NCI-H2081 (cell line): ENCODE data around the gene CA9.

Source experiments
- DNase-seq, 2 experiments: peaks; one replicate each; lab custom pipeline; 2025; lab: John Stamatoyannopoulos, UW

CA9 gene

DNA sequence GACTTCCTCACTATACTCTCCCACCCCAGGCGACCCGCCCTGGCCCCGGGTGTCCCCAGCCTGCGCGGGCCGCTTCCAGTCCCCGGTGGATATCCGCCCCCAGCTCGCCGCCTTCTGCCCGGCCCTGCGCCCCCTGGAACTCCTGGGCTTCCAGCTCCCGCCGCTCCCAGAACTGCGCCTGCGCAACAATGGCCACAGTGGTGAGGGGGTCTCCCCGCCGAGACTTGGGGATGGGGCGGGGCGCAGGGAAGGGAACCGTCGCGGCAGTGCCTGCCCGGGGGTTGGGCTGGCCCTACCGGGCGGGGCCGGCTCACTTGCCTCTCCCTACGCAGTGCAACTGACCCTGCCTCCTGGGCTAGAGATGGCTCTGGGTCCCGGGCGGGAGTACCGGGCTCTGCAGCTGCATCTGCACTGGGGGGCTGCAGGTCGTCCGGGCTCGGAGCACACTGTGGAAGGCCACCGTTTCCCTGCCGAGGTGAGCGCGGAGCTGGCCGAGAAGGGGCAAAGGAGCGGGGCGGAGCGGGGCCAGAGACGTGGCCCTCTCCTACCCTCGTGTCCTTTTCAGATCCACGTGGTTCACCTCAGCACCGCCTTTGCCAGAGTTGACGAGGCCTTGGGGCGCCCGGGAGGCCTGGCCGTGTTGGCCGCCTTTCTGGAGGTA is 2.1 kb downstream of the CA9 start:
- no peak for DNase-seq

DNA sequence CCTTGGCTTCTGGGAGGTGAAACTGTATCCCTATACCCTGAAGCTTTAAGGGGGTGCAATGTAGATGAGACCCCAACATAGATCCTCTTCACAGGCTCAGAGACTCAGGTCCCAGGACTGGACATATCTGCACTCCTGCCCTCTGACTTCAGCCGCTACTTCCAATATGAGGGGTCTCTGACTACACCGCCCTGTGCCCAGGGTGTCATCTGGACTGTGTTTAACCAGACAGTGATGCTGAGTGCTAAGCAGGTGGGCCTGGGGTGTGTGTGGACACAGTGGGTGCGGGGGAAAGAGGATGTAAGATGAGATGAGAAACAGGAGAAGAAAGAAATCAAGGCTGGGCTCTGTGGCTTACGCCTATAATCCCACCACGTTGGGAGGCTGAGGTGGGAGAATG is 5.4 kb downstream of the CA9 start:
- DNase-seq = no peak

DNA sequence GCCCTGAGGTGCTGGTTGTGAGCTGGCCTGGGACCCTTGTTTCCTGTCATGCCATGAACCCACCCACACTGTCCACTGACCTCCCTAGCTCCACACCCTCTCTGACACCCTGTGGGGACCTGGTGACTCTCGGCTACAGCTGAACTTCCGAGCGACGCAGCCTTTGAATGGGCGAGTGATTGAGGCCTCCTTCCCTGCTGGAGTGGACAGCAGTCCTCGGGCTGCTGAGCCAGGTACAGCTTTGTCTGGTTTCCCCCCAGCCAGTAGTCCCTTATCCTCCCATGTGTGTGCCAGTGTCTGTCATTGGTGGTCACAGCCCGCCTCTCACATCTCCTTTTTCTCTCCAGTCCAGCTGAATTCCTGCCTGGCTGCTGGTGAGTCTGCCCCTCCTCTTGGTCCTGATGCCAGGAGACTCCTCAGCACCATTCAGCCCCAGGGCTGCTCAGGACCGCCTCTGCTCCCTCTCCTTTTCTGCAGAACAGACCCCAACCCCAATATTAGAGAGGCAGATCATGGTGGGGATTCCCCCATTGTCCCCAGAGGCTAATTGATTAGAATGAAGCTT is 6.1 kb downstream of the CA9 start:
- no peak for DNase-seq

DNA sequence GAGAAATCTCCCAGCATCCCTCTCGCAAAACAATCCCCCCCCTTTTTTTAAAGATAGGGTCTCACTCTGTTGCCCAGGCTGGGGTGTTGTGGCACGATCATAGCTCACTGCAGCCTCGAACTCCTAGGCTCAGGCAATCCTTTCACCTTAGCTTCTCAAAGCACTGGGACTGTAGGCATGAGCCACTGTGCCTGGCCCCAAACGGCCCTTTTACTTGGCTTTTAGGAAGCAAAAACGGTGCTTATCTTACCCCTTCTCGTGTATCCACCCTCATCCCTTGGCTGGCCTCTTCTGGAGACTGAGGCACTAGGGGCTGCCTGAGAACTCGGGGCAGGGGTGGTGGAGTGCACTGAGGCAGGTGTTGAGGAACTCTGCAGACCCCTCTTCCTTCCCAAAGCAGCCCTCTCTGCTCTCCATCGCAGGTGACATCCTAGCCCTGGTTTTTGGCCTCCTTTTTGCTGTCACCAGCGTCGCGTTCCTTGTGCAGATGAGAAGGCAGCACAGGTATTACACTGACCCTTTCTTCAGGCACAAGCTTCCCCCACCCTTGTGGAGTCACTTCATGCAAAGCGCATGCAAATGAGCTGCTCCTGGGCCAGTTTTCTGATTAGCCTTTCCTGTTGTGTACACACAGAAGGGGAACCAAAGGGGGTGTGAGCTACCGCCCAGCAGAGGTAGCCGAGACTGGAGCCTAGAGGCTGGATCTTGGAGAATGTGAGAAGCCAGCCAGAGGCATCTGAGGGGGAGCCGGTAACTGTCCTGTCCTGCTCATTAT is 6.8 kb downstream of the CA9 start:
- no peak for DNase-seq

DNA sequence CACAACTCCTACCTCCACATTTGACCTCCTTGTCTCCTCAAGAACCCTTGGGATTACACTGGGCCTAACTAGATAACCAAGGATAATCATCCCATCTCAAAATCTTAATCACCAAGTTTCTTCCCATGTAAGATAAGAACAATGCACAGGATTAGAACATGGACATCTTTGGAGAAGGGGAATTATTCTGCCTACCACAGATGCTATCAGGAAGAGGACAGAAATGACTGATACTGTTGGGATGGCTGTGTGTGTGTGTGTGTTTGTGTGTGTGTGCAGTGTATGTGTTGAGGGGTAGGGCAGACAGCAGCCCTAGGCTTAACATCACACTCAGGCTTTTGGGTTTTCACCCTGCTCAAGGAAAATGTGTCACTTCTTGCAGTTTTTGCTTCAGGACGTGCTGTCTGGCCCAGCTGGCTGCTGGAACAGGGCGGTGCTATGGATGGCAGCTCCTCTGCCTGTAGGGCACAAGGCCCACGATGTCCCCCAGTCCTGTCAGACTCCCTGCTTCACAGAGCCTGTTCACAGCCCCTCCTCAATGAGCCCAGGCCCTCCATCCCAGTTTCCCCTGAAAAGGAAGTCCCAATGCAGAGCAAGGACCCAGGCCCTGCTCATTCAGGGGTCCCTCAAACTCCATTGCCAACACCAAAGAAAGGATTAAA is 7.7 kb downstream of the CA9 start:
- no peak for DNase-seq

DNA sequence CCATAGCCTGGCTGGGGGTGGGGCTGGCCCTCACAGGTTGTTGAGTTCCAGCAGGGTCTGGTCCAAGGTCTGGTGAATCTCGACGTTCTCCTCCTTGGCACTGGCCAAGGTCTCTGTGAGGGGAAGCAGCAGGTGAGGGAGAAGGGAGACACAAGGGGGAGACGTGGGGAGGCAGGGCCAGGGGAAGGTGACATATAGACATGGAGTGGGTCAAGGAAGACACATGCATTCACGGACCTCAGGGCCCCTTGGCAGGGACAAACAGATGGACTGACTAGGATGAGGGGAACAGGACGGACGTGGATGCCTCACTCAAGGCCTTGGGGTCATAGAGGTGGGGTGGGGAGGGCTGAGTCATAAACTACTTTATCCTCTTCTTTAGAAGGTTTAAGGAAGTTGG is 8.3 kb downstream of the CA9 start:
- no peak for DNase-seq

DNA sequence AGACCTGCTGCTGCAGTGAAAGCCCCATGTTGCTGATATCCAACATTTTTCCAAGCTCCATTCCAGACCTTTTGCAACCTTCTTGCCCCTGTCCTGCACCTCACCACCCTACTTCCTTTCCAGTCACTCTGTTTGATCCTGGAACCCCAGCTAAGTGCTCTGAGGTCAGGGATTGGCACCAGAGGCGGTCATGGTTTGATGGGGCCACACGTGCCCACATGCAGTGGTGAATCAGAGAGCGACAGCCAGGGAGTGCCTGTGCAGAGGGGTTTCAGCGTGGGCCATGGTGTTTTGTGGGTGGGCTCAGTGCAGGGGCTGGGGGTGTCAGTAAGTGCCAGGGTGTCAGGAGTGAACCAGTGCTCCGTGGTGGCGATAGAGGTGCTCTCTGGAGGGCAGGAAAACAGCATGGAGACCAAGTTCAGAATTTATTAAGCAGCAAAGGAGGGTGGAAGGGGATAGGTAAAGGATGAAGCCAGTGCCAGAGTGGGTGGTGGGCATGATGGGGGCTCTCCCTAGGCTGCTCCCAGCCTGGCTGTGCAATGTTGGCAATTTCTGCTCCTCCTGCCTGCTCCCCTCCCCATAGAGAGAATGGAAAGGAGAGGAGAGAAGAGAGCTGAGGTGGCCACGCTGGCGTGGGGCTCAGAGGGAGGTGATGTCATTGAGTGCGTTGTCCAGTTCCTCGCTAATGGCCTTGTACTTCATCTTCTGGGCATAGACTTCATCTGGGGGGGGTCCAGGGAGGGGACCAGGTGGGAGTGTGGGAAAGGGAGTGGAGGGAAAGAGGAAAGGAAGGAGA is 9.0 kb downstream of the CA9 start:
- no peak for DNase-seq

DNA sequence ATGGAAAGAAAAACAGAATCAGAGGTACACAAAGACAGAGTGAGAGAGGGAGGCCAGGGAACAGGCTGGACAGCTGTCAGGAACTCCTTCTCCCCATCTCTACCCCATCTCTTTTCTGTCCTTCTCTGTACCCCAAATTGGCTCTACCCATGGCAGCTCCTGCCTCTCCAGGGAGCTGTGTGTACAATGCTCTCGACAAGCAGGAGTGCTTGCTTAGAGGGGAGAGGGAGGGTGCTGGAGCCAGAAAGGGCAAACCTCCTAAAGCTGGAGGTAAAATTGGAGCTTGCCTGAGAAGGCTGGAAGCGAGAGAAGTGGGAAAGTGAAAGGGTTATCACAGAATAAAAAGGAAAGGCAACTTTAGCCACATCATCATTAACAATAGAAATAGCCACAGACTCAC is 9.6 kb downstream of the CA9 start:
- no peak for DNase-seq

DNA sequence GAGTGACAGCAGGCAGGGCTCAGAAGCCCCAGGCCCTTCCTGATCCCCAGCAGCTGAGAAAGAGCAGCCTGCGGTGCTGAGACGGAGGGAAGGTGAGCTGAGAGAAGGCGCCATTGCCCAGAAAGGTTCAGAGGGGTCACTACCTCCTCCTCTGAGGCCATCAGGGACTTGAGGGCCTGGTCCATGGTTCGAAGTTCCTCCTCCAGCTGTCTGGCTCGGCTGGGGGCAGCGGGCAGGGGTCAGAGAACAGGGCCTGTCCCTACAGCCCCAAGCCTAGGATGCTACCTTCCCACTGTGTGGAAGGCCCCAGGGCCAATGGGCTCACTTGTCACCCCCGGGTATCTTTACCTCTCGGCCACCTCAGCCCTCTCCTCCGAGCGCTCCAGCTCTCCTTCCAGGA is 11.2 kb downstream of the CA9 start:
- no peak for DNase-seq

DNA sequence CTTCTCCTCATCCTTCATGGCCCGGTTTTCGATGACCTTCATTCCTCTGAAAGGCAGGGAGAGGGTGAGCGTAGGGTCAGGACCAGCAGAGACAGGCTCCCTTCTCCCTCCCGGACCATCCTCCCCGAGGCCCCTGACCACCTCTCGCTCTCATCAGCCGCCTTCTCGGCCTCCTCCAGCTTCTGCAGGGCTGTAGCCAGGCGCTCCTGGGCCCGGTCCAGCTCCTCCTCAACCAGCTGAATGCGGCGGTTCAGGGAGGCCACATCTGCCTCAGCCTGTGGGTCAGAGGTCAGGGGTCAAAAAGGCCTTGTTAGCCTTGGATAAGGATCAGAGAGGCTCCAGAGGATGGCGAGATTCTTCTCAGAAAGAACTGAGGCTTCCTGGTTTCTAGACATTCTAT is 11.8 kb downstream of the CA9 start:
- no peak for DNase-seq

DNA sequence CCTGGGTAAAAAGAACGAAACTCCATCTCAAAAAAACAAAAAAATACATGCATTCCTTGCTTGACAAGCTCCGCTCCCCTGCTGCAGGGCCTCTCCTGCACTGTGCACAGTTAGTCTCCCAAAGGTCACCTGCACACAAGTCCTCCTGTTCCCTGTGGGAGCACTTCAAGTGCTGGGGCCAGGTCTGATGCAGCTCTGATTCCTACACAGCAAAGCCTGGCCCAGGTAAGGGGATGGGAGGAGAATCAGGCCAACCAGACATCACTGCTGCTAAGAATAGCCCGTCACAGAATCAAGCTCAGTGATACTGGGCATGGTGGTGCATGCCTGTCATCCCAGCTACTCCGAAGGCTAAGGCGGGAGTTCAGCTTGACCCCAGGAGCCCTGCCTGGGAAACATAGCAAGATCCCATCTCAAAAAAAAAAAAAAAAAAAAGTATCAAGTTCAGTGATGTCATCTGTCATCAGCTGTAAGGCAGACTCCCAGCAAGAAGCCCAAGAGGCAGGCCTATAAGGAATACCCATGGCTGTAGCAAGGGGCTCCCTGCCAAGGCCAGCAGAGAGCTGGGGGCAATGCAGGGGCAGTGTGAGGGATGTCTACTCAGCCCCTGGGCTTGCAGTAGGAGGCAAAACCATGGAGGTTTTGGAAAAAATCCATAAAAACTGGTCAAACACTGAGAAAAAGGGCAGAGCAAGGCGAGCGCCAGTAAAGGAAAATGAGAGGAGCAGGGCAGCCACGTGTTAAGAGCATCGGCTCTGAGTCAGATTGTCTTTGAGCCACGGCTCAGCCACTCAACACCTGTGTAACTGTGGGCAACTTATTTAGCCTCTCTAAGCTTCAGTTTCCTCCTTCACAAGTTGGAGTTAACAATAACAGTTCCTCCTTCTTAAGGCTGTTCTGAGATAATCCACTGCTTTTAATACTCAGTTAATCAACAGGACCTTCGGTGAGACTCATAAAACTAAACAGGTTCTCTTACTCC is 12.8 kb downstream of the CA9 start:
- no peak for DNase-seq

DNA sequence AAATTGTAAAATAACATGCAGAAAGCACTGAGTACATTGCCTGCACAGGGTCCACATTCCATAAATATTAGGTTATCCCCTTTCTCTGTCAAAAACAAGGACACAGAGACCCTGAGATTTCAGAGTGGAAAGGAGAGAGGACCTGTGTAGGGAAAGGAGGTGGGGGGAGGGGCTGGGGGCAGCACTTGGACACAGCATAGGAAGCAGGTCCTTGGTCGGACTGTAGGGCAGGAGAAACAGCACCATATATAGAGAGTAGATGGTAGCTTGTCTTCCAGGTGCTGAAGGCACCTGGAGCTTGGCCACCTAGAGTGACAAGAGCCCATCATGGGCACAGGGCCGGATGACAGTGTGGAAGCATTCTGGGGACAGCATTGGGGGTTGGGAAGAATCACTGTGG is 13.6 kb downstream of the CA9 start:
- no peak for DNase-seq

DNA sequence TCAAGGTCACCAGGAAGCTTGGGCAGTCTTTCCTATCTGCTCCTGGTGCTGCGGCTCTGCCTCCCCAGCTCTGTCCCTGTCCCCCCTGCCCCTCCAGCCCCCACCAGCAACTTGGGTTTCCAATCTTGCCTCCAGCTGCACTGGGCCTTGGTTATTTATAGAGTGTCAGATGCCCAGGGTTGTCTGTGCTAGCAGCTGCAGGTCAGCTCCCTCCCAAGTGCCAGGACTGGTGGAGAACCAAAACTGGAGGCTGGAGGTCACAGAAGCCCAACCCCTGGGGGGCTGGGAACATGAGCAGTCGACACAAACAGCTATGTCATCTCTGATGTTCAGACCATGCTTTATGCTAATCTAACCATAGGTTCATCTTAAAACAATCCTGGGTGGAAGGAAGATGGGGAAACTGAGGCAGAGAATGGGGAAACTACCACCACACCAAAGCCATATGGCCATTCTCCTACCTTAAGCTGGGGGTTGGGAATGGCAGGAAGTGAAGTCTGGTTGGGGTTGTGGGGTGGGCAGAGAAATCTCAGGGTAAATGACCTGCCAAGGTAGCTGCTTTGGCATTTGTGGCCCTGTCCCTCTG is 14.3 kb downstream of the CA9 start:
- no peak for DNase-seq

DNA sequence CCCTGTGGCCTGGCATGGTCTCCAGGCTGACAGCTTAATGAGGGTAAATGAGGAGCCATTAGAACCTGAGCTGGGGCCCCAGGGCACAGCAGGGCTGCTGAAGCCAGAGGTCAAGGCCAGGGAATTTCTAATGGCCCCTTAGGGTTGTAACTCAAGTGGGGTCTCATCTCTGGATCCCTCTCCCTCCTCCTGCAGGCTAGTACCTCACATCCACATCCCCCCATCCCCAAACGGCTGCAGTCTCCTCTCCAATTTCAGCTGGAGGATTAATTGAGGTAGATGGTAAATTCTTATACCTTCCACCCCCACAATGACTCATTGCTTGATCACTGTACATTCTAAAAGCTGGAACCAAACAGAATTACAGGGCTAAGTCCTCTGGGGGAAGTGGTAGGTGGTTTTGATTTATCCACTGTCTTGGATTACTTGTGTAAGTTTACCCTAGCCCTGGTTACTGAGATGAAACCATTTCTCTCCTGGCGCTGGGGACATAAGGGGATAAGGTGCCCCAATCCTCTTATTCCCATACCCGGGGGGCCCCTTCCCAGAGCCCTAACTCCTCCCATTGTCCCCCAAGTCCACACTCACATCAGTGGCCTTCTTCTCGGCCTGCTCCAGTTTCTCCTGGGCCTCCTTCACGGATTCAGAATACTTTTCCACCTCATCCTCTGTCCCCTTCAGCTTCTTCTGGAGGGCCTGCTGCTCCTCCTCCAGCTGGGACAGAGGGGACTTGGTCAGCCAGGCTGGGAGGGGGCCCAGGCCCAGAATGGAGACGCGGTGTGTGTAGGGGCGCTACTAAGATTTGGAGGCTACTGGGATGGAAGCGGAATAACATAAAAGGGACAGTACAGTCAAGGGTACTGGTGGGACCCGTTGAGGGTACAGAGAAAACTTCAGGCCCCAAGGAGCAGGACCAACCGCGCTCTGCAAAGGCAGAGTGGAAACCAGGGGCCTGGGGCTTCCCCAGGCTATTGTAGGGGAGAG is 15.1 kb downstream of the CA9 start:
- DNase-seq = no peak

DNA sequence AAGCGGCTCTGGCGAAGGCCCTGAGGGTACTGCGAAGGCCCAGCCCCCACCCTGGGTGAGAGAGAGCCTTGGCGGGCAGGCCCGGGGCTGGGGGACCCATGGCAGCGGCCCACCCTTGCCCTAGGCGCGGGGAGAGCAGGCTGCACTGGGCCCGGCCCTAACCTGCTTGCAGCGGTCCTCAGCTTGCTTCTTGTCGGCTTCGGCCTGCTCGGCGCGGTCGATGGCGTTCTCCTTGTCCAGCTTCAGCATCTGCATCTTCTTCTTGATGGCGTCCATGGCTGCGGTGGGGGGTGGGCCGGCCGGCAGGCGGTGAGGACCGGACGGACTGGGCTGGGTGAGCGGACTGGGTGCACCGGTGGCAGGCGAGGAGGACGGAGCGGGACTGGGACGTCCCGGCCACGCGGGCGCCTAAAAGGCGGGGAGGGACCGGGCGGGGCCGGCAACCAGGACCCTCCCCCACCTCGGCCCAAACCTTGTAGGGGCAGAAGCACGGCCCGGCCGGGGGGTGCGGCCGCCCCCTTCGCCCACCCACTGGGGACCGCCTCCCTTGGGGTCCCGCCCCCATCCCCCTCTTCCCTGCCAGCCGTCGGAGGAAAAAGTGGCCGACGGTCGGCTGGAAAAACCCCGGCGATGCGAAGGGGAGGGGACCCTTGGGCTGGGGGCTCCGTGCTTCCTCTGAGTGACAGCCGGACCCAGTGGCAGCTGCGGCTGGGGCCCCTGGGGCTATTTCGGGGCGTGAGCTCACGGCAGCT is 16.0 kb downstream of the CA9 start, which contains the start of gene TPM2:
TPM2 (minus strand) TSS at position 384 of the 752 bp plus-strand sequence; CDS start at position 276, 108 bp downstream.
- no peak for DNase-seq

DNA sequence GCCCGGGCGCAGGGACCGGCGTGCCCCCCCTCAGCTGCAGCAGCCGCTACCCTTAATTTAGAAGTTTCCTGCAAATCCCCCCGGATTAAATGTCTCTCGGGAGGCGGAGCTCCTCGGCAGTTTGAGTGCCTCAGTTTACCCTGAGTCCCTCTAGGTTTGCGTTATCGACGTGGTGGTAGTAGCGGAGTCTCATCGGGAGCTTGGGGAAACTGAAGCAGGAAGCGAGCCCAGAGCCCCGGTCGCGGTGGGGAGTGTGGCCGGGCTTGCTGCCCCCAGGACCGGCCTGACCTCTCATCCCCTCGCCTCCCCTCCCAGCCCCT is 16.5 kb downstream of the CA9 start:
- DNase-seq = no peak

DNA sequence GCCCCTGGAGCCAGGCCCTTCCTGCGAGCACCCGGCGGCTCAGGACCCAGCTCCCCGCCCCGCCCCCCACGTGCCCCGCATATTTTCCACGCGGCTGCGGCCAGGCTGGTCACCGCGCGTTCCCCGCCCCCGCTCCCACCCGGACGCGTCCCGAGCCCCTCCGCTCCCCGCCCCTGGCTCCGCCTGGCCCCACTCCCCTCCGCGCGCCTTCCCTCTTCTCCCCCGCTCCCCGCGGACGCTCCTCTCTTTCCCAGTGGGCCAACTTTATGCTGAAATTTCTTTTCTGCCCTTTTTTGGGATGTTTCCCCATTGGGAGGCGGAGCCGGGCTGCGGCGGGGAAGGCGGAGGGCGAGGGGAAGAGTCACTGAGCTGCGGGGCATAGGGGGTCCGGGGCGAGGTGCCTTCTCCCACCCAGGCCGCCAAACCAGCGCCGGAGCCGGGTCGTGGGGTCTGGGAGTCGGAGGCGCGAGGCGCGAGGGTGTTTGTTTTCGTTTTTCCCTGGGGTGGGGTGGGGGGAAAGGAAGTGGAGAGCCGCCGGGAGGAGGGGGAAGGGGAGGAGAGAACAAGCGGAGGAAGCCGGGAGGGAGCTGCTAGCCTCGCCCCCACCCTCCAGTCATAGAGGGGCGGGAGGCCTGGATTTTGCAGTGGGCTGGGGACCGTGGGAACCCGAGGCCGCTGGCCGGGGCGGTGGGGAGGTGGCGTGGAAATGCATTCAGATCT is 17.0 kb downstream of the CA9 start:
- peak; percentile 43 to 61 for DNase-seq

DNA sequence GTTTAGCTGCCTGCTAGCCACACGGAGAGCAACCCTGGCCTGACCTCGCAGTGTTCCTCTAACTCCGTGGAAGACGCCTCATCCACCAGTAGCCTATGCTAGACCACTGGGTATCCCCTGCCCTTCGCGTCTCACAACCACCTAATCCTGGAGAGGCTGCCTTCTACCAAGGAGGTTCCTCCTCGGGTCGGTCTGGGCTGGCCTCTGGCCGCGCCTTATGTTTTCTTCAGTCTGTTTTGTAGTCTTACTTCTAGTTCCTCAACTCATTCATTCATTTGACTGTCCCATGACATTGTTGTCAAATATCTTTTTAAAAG is 17.6 kb downstream of the CA9 start:
- DNase-seq = no peak
